ENCODE data around the gene TRIM66.

Gene TRIM66

DNA sequence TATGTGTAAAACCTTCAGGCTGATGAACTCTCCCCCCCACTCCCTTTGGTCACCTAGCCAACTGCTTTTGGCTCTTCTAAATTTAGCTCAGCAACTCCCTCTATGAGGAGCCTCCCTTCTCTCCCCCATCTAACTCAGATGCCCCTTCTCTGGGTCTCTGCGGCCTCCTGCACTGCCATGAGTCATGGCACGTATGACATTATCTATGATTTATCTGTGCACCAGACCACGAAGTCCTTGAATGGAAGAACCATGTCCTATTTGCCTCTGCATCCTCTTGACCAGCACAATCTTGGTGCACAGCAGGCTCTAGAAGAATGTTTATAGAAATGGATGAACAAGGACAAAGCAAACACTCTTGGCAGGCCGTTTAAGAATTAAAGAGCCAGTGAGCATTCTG, 46.1 kb upstream of the TRIM66 start:
- no peak overlapping the region for H3K4me3 ChIP-seq (ENCODE audit: low read length, poor library complexity, severe bottlenecking)
- no peaks in the 10 kb centered on the region for H4K20me1 ChIP-seq (ENCODE audit: insufficient read depth, low read length, poor library complexity, severe bottlenecking)
- no peaks in the 10 kb centered on the region for H3K79me2 ChIP-seq (ENCODE audit: insufficient read depth, low read length)
- H3K4me2 ChIP-seq (ENCODE audit: low read depth, low read length, poor library complexity, severe bottlenecking) = no peak overlapping the region
- no peaks in the 10 kb centered on the region for H3K9me3 ChIP-seq (ENCODE audit: insufficient read depth, low read depth, low read length)
- TF ChIP-seq CTCF (conservative IDR thresholded peaks at IDR 0.05; ENCODE audit: low read length) = no peak
- TF ChIP-seq EZH2phosphoT487 (IDR thresholded peaks at IDR 0.05; ENCODE audit: borderline replicate concordance) = no peak
- no peaks in the 10 kb centered on the region for H3K36me3 ChIP-seq (ENCODE audit: insufficient read depth, low read length)
- no peak overlapping the region for H2AFZ ChIP-seq (ENCODE audit: low read length)
- H3K9me2 ChIP-seq (replicated peaks; ENCODE audit: low read depth, low read length) = no peaks in the 10 kb centered on the region
- no peaks in the 10 kb centered on the region for H3K27me3 ChIP-seq (ENCODE audit: insufficient read depth, low read length, poor library complexity, severe bottlenecking)
- no peaks in the 10 kb centered on the region for H3F3A ChIP-seq (ENCODE audit: low read depth)
- no peak overlapping the region for H3K9ac ChIP-seq (ENCODE audit: low read depth, low read length, poor library complexity, severe bottlenecking)
- peaks cover 17% of the 10 kb centered on the region for H3K4me1 ChIP-seq (ENCODE audit: insufficient read depth, low read length, poor library complexity, severe bottlenecking)

GRCh38 chr11:8726395-8726794, 43.9 kb upstream of the TRIM66 start:
- no peak for TF ChIP-seq CTCF (conservative IDR thresholded peaks at IDR 0.05; ENCODE audit: low read length)
- no peak for TF ChIP-seq EZH2phosphoT487 (IDR thresholded peaks at IDR 0.05; ENCODE audit: borderline replicate concordance)

GRCh38 chr11:8724682-8725081, 42.2 kb upstream of the TRIM66 start:
- Histone ChIP-seq H3K79me2 (ENCODE audit: insufficient read depth, low read length) (no peaks in the 10 kb centered on the region), H3K4me3 (ENCODE audit: low read length, poor library complexity, severe bottlenecking) (no peak overlapping the region), H3K9me2 (replicated peaks; ENCODE audit: low read depth, low read length) (no peaks in the 10 kb centered on the region), H3K36me3 (ENCODE audit: insufficient read depth, low read length) (no peaks in the 10 kb centered on the region), H3K9ac (ENCODE audit: low read depth, low read length, poor library complexity, severe bottlenecking) (no peak overlapping the region), H3K4me1 (ENCODE audit: insufficient read depth, low read length, poor library complexity, severe bottlenecking) (no peaks in the 10 kb centered on the region), H3K9me3 (ENCODE audit: insufficient read depth, low read depth, low read length) (no peaks in the 10 kb centered on the region), H4K20me1 (ENCODE audit: insufficient read depth, low read length, poor library complexity, severe bottlenecking) (no peaks in the 10 kb centered on the region), H2AFZ (ENCODE audit: low read length) (no peak overlapping the region), H3F3A (ENCODE audit: low read depth) (no peaks in the 10 kb centered on the region), H3K27me3 (ENCODE audit: insufficient read depth, low read length, poor library complexity, severe bottlenecking) (no peaks in the 10 kb centered on the region), H3K4me2 (ENCODE audit: low read depth, low read length, poor library complexity, severe bottlenecking) (no peak overlapping the region)
- TF ChIP-seq EZH2phosphoT487 (IDR thresholded peaks at IDR 0.05; ENCODE audit: borderline replicate concordance) = no peak
- TF ChIP-seq CTCF (conservative IDR thresholded peaks at IDR 0.05; ENCODE audit: low read length) = no peak

More at GRCh38 chr11:8726395-8726794, 43.9 kb upstream of the TRIM66 start:
- no peaks in the 10 kb centered on the region for H3K9me2 ChIP-seq (replicated peaks; ENCODE audit: low read depth, low read length)
- H3F3A ChIP-seq (ENCODE audit: low read depth) = no peaks in the 10 kb centered on the region
- no peaks in the 10 kb centered on the region for H3K79me2 ChIP-seq (ENCODE audit: insufficient read depth, low read length)
- no peaks in the 10 kb centered on the region for H4K20me1 ChIP-seq (ENCODE audit: insufficient read depth, low read length, poor library complexity, severe bottlenecking)
- no peaks in the 10 kb centered on the region for H3K36me3 ChIP-seq (ENCODE audit: insufficient read depth, low read length)
- H3K9ac ChIP-seq (ENCODE audit: low read depth, low read length, poor library complexity, severe bottlenecking) = no peak overlapping the region
- no peaks in the 10 kb centered on the region for H3K27me3 ChIP-seq (ENCODE audit: insufficient read depth, low read length, poor library complexity, severe bottlenecking)
- H3K4me2 ChIP-seq (ENCODE audit: low read depth, low read length, poor library complexity, severe bottlenecking) = no peak overlapping the region
- H2AFZ ChIP-seq (ENCODE audit: low read length) = no peak overlapping the region
- H3K4me3 ChIP-seq (ENCODE audit: low read length, poor library complexity, severe bottlenecking) = no peak overlapping the region
- no peaks in the 10 kb centered on the region for H3K4me1 ChIP-seq (ENCODE audit: insufficient read depth, low read length, poor library complexity, severe bottlenecking)
- H3K9me3 ChIP-seq (ENCODE audit: insufficient read depth, low read depth, low read length) = no peaks in the 10 kb centered on the region

Measured in Loucy (cell line).